GM12891 (cell line): ENCODE results near the gene EPS8.

ENCODE experiments used
- POLR2A ChIP-seq: IDR thresholded peaks from 2 replicates; pipeline ENCODE4 v1.6.1; 2011; ENCODE audit warnings: low read depth, low read length, control low read depth
- POLR2AphosphoS5 ChIP-seq: IDR thresholded peaks from 2 replicates; pipeline ENCODE4 v1.6.1; 2011; ENCODE audit warnings: low read depth, low read length, control low read depth
- TAF1 ChIP-seq: IDR thresholded peaks from 2 replicates; pipeline ENCODE4 v1.6.1; 2011; ENCODE audit warnings: low read depth, low read length, control low read depth

GRCh38 chr12:15712823-15713660 lies 76.1 kb downstream of the EPS8 start:
- TF ChIP-seq TAF1, result no peak
- no peak for TF ChIP-seq POLR2AphosphoS5
- TF ChIP-seq POLR2A, result no peak
